ENCODE data around the gene MBNL2. TPM values are rescaled to one million over a fixed set of nuclear protein-coding genes. Genes with fewer than 3 reads are reported as not detected.

The MBNL2 gene
- total RNA-seq, 3 donors from 2014 or later = 68.5 to 131 (median 120) TPM

DNA sequence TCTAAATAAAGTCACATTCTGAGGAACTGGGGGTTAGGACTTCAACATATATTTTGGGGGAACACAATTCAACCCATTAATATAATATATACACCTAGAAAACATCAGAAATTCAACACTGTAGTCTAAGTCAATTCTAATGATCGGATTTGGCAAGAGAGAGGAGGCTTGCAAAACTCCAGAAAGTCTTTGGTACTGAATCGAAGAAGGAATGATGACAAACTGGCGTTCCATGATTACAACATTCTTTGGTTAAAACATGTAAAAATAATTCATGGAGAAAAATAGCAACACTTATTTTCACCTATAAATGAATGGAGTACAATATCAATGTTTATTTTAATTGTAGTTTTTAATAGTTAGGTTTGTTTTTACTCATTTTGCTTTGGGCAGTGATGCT lies 62.4 kb downstream of the MBNL2 start:
- TF ChIP-seq, protein P1, sequence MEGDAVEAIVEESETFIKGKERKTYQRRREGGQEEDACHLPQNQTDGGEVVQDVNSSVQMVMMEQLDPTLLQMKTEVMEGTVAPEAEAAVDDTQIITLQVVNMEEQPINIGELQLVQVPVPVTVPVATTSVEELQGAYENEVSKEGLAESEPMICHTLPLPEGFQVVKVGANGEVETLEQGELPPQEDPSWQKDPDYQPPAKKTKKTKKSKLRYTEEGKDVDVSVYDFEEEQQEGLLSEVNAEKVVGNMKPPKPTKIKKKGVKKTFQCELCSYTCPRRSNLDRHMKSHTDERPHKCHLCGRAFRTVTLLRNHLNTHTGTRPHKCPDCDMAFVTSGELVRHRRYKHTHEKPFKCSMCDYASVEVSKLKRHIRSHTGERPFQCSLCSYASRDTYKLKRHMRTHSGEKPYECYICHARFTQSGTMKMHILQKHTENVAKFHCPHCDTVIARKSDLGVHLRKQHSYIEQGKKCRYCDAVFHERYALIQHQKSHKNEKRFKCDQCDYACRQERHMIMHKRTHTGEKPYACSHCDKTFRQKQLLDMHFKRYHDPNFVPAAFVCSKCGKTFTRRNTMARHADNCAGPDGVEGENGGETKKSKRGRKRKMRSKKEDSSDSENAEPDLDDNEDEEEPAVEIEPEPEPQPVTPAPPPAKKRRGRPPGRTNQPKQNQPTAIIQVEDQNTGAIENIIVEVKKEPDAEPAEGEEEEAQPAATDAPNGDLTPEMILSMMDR (IDR thresholded peaks at IDR 0.05) = no peak
- no peak for TF ChIP-seq POLR2AphosphoS5 (IDR thresholded peaks at IDR 0.05)
- no peak for TF ChIP-seq POLR2A (IDR thresholded peaks at IDR 0.05)
- H3K9me3 ChIP-seq = no peaks in the 10 kb centered on the region
- no peak overlapping the region for H3K4me3 ChIP-seq
- H3K36me3 ChIP-seq = no peaks in the 10 kb centered on the region
- peaks cover 3 to 17% of the 10 kb centered on the region in 2 donors for H3K4me1 ChIP-seq
- peak overlapping the region in 1 of 2 donors; percentile 80 for H3K27ac ChIP-seq
- DNase-seq (ENCODE audit: low spot score in 2 of 2) = no peak
- no peaks in the 10 kb centered on the region for H3K27me3 ChIP-seq
- intact Hi-C loops (cut with DNase I; ENCODE audit: low total_unique reads) = no loop called here

DNA sequence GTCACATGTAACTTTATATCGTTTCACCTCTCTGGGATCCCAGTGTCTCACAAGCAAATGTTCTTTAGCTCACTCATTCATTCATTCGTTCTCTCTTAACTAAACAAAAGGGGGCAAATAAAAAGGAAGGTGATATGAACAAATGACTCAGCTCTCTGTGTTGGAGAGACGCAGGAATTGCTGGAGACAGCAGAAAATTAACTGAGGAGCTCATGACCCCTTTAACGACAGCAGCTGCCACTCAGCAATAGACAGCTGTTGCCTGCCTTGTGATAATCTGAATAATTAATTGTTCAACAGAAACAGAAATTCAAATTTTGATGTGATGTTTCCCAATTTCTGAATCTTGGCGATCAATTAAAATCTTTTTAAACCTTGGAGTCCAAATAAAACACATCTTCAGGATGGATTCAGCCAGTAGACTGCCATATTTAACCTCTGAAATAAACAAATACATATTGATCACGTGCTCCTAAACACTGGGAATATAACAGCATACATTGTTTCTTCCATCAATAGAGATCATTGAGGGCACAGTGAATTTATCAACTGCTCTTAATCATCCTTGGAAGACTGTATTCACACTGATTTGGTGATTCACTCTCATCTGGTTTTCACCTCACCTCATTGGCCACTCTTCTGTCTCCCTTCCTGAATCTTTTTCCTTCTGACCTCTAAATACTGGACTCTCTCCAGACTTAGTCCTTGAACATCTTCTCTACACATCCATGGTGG lies 63.3 kb downstream of the MBNL2 start:
- Histone ChIP-seq H3K27me3 (no peaks in the 10 kb centered on the region), H3K27ac (peak overlapping the region in 1 of 2 donors; percentile 60), H3K36me3 (no peaks in the 10 kb centered on the region), H3K9me3 (no peaks in the 10 kb centered on the region), H3K4me3 (no peak overlapping the region), H3K4me1 (peaks cover under 1 to 16% of the 10 kb centered on the region in 2 donors)
- TF ChIP-seq, protein P1 (IDR thresholded peaks at IDR 0.05) = no peak
- no peak for TF ChIP-seq POLR2AphosphoS5 (IDR thresholded peaks at IDR 0.05)
- no peak for TF ChIP-seq POLR2A (IDR thresholded peaks at IDR 0.05)
- intact Hi-C loops (cut with DNase I; ENCODE audit: low total_unique reads) = no loop called here
- no peak for DNase-seq (ENCODE audit: low spot score in 2 of 2)

DNA sequence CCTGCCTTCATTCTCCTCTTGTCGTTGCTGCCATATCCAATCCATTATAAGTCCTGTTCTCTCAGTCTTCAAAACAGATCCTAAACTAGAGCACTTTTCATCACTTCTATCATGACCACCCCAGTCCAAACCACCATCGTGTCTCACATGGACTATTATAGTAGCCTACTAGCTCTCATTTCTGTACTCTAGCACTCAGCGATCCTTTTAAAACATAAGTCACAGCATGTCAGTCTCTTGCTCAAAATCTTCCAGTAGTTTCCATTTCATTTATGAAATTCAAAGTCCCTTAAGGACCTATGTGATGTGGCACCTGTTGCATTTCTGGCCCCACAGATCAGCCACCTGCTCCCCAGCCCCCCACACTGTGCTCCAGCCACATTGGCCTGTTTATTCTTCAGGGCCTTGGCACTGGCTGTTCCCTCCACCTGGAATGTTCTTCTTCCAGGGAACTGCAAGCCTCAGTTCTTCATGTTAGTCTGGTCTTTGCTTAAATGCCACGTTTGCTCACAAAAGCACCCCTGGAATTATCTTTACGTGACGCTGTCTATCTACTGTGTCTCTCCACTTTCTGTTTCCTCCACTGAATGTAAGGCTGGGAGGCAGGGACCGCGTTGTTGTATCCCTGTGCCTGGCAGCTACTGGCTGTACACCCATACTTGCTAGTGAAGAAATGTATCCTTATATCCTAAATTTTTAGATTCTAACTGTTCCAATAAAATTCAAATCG lies 64.3 kb downstream of the MBNL2 start:
- peaks cover 0 to 6% of the 10 kb centered on the region in 2 donors for H3K4me1 ChIP-seq
- intact Hi-C loops (cut with DNase I; ENCODE audit: low total_unique reads) = no loop called here
- H3K27me3 ChIP-seq = no peaks in the 10 kb centered on the region

DNA sequence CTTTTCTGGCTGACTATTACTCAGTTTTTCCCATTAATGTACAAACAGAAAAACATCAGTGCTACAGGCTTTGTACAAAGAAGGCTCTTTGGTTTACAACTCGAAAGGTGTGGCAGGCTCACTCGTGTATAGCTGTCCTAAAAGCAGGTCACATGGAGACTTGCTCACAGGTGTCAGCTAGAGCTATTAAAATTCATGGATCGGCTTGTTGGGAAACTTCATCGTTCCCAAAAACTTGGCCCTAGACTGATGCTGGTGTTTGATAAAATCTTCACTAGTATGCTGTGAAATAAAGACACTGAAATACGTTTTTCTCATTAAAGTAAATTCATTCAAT lies 64.9 kb downstream of the MBNL2 start:
- Histone ChIP-seq H3K9me3 (no peaks in the 10 kb centered on the region), H3K27ac (peak overlapping the region in 1 of 2 donors; percentile 34), H3K36me3 (no peaks in the 10 kb centered on the region), H3K4me3 (no peak overlapping the region), H3K27me3 (no peaks in the 10 kb centered on the region), H3K4me1 (peaks cover 0 to 5% of the 10 kb centered on the region in 2 donors)
- intact Hi-C loops (cut with DNase I; ENCODE audit: low total_unique reads) = no loop called here
- DNase-seq (ENCODE audit: low spot score in 2 of 2) = no peak
- TF ChIP-seq POLR2A (IDR thresholded peaks at IDR 0.05) = no peak
- TF ChIP-seq POLR2AphosphoS5 (IDR thresholded peaks at IDR 0.05) = no peak

More for the DNA sequence above, 64.3 kb downstream of the MBNL2 start:
- Histone ChIP-seq H3K4me3 (no peak overlapping the region), H3K27ac (peak overlapping the region in 1 of 2 donors; percentile 60), H3K9me3 (no peaks in the 10 kb centered on the region), H3K36me3 (no peaks in the 10 kb centered on the region)
- DNase-seq (ENCODE audit: low spot score in 2 of 2) = no peak
- TF ChIP-seq, protein P1 (IDR thresholded peaks at IDR 0.05) = no peak
- no peak for TF ChIP-seq POLR2AphosphoS5 (IDR thresholded peaks at IDR 0.05)
- no peak for TF ChIP-seq POLR2A (IDR thresholded peaks at IDR 0.05)

DNA sequence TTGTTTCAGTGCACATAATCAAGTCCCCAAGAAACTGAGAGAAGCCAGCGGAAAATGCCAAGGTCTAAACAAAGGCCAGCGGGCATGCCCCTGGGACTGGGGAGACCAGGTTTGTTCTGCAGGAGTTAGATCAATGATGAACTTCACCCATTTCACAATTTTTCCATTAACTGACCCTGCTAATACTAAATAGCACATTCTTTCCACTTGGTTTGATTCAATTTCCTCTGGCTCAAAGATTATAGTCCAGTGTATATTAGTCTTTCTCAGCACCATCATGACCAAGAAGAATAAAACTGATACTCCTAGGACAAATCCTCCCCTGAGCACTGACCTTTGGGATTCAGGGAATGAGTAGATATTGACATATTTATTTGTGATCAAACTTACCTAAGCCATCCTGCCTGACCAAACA lies 66.4 kb downstream of the MBNL2 start:
- Histone ChIP-seq H3K9me3 (no peaks in the 10 kb centered on the region), H3K27ac (no peak overlapping the region), H3K27me3 (no peaks in the 10 kb centered on the region), H3K4me3 (no peak overlapping the region), H3K4me1 (peaks cover 0 to 5% of the 10 kb centered on the region in 2 donors), H3K36me3 (no peaks in the 10 kb centered on the region)
- intact Hi-C loops (cut with DNase I; ENCODE audit: low total_unique reads) = no loop called here
- DNase-seq (ENCODE audit: low spot score in 2 of 2) = no peak
- TF ChIP-seq POLR2AphosphoS5 (IDR thresholded peaks at IDR 0.05) = no peak
- TF ChIP-seq, protein P1 (IDR thresholded peaks at IDR 0.05) = no peak
- TF ChIP-seq POLR2A (IDR thresholded peaks at IDR 0.05) = no peak

Measured in breast epithelium (tissue), 4 donors.